HEK293T (cell line): ENCODE data around the gene C1orf174.

Experiments used
- ARNT ChIP-seq: fragments of 450-650 bp; IDR thresholded peaks from 2 replicates; pipeline ENCODE4 v1.6.1; 2017; ENCODE audit warnings: mild to moderate bottlenecking
- ELF4 ChIP-seq: fragments of 450-650 bp; IDR thresholded peaks from 2 replicates; pipeline ENCODE4 v1.6.1; 2017; ENCODE audit warnings: antibody characterized with exemption
- FOXA1 ChIP-seq: fragments of 450-650 bp; IDR thresholded peaks from 2 replicates; pipeline ENCODE4 v1.6.1; 2016; ENCODE audit warnings: mild to moderate bottlenecking
- FOXK2 ChIP-seq: fragments of 450-650 bp; IDR thresholded peaks from 2 replicates; pipeline ENCODE4 v1.6.1; 2016; ENCODE audit warnings: mild to moderate bottlenecking
- HDGF ChIP-seq: fragments of 450-650 bp; IDR thresholded peaks from 2 replicates; pipeline ENCODE4 v1.6.1; 2017; ENCODE audit warnings: antibody characterized with exemption, borderline replicate concordance
- NFRKB ChIP-seq: fragments of 450-650 bp; IDR thresholded peaks from 2 replicates; pipeline ENCODE4 v1.6.1; 2016; ENCODE audit warnings: mild to moderate bottlenecking, moderate library complexity
- SP1 ChIP-seq: fragments of 450-650 bp; IDR thresholded peaks from 2 replicates; pipeline ENCODE4 v1.6.1; 2017
- SUZ12 ChIP-seq: fragments of 450-650 bp; IDR thresholded peaks from 2 replicates; pipeline ENCODE4 v1.6.1; 2016; ENCODE audit warnings: mild to moderate bottlenecking
- TARDBP ChIP-seq: fragments of 450-650 bp; IDR thresholded peaks from 2 replicates; pipeline ENCODE4 v1.6.1; 2016

GRCh38 chr1:3884966-3885365 lies 15.1 kb downstream of the C1orf174 start:
- TF ChIP-seq ELF4 = no peak
- TF ChIP-seq HDGF = no peak
- TF ChIP-seq SP1 = no peak
- TF ChIP-seq SUZ12 = no peak
- no peak for TF ChIP-seq TARDBP
- TF ChIP-seq NFRKB = no peak
- TF ChIP-seq FOXA1 = no peak
- TF ChIP-seq ARNT = no peak
- TF ChIP-seq FOXK2 = no peak
